Osteocyte (in vitro differentiated cells): Measurements from ENCODE around the gene PLXNC1. TPM values are rescaled to one million over a fixed set of nuclear protein-coding genes. Genes with fewer than 3 reads are reported as not detected.

Experiments
- DNase-seq: peaks from one replicate; pipeline ENCODE4 v3.0.0; 2021; ENCODE audit warnings: mixed read lengths; ENCODE audit not compliant: unreplicated experiment; ENCODE audit errors: extremely low spot score
- H3K27ac Mint-ChIP-seq: one replicate; pipeline ENCODE4 v1.8.0; 2021; ENCODE audit warnings: mild to moderate bottlenecking, mixed read lengths; ENCODE audit not compliant: unreplicated experiment
- H3K27me3 Mint-ChIP-seq: one replicate; pipeline ENCODE4 v1.8.0; 2021; ENCODE audit warnings: mixed read lengths; ENCODE audit not compliant: unreplicated experiment
- H3K36me3 Mint-ChIP-seq: one replicate; pipeline ENCODE4 v1.8.0; 2021; ENCODE audit warnings: mixed read lengths; ENCODE audit not compliant: unreplicated experiment
- H3K4me1 Mint-ChIP-seq: one replicate; pipeline ENCODE4 v1.8.0; 2021; ENCODE audit warnings: mixed read lengths; ENCODE audit not compliant: unreplicated experiment
- H3K4me3 Mint-ChIP-seq: one replicate; pipeline ENCODE4 v1.8.0; 2021; ENCODE audit warnings: mild to moderate bottlenecking, moderate library complexity, mixed read lengths; ENCODE audit not compliant: unreplicated experiment
- H3K9me3 Mint-ChIP-seq: one replicate; pipeline ENCODE4 v1.8.0; 2021; ENCODE audit warnings: mixed read lengths; ENCODE audit not compliant: unreplicated experiment
- CTCF ChIP-seq: fragments of 200-600 bp; sonication (generic); IDR thresholded peaks from 2 replicates; pipeline ENCODE4 v1.5.0; 2021; ENCODE audit warnings: antibody characterized with exemption, mild to moderate bottlenecking, moderate library complexity
- total RNA-seq: library from RNA; stranded (reverse); gene quantifications from 2 replicates; pipeline ENCODE4 v1.2.1, GENCODE V29; 2021

The PLXNC1 gene
- total RNA-seq, 1 donor from 2014 or later: 0.32 TPM

DNA sequence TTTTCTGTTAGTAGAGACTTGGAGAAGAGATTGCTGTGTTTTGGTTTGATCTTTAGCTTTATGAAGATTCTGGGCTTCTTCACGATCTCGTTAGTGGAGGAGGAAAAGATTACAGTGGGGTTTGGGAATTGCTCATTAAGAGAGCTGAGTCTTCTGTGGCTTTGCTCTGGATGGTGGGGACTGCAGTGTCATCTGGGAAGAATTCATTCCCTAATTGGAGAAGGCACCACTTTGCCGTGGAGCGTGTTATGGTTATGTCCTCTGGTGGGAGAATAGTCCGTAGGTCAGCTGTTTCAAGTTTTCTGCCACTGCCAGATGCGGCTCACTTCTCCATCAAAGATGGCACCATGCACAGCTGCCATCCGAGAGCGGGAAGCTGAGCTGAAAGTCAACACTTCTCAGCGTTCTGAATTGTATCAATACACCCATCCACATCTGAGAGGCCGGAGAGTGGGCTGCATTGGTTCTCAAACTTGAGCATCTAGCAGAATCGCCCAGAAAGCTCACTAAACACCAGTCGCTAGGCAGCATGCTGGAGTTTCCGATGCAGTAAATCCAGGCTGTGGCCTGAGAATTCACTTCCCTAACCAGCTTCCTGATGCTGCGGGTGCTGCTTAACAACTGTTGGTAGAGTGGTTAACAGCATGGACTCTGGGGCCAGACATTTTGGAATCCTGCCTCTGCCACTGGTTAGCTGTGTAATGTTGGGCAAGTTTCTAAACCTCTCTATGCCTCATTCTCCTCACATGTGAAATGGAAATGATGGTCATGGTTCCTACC, 117.8 kb downstream of the PLXNC1 start:
- no peak for TF ChIP-seq CTCF
- Mint-ChIP-seq H3K4me3 (no peak overlapping the region), H3K9me3 (no peaks in the 10 kb centered on the region), H3K27me3 (peaks cover 14% of the 10 kb centered on the region), H3K4me1 (peaks cover 36% of the 10 kb centered on the region), H3K36me3 (no peaks in the 10 kb centered on the region), H3K27ac (no peak overlapping the region)
- DNase-seq: no peak

DNA sequence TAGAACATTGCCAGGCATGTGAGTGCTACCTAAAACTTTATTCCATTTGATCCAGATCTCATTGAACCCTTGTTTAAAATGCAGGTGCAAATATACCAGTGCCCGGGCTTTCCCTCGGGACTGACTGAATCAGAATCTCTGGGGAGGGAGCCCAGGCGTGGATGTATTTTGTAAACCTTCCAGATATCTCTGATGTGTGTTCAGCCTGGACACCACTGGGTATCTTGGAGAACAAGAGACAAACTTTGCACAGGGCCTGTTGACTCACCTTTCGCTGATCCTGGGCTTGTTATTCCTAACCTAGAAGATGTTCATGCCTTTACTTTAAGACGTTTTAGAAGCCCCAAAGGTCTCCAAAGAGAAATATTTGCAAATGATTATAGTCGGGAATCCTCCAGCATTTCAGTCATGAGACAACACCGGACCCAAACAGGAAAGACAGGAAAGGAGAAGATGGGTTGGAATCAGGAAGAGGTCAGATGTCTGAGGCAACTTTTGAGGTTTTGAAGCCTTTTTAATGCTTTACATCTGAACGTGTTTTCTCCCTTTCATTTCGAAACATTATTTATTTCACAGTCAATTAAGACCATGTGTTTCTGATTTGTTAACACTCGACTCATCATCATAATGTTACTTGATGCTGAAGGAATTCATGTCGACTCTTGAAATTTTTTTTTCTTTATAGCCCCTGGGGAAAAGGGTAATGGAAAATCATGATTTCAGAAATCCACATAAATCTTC, 118.6 kb downstream of the PLXNC1 start:
- no peak overlapping the region for H3K4me3 Mint-ChIP-seq
- H3K36me3 Mint-ChIP-seq: no peaks in the 10 kb centered on the region
- no peaks in the 10 kb centered on the region for H3K9me3 Mint-ChIP-seq
- H3K4me1 Mint-ChIP-seq: peaks cover 34% of the 10 kb centered on the region
- H3K27me3 Mint-ChIP-seq: peaks cover 14% of the 10 kb centered on the region
- TF ChIP-seq CTCF: no peak
- no peak for DNase-seq
- H3K27ac Mint-ChIP-seq: peak overlapping the region; percentile 70

DNA sequence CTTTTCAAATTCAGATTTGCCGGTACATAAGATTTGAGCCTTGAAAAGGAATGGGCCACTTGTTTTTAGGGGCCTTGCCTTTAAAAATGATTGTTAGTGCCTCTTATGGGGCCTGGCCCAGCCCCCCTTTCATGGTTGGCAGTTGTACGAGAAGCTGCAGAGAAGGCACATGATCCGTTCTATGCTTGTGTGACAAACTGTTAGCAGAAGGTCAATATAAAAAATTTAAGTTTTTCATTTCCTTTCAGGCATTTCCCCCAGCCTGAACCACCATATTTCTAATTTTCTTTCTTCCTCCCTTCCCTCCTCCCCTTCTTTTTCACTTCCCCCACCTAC, 119.1 kb downstream of the PLXNC1 start:
- no peak for TF ChIP-seq CTCF
- Mint-ChIP-seq H3K4me3 (no peak overlapping the region), H3K27me3 (peaks cover 16% of the 10 kb centered on the region), H3K27ac (peak overlapping the region; percentile 70), H3K4me1 (peaks cover 28% of the 10 kb centered on the region), H3K36me3 (no peaks in the 10 kb centered on the region), H3K9me3 (no peaks in the 10 kb centered on the region)
- no peak for DNase-seq

DNA sequence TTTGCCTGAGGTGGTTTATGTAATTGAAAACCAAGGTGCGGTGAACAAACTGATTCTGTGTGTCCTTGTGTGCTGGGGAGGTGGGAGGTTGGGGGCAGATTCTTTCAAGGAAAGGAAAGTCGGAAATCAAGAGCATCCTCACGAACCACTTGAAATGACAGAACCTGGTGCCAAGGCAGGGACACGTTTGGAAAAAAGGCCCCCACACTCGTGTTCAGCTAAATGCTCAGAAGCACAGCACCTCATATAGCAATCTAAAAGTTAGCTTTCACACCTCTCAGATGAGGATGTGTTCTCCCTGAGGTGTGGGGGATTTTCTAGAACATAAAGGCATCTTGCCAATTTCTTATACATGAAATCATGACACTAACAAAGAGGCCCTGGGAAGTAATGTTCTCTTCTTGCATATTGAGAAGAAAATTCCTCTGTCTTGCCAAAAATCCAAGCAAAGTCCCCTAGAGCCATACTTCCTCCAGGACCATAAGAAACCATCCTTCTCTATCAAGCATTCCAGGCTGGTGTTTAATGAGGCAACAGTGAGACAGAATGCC, 119.6 kb downstream of the PLXNC1 start:
- Mint-ChIP-seq H3K27me3 (peaks cover 16% of the 10 kb centered on the region), H3K36me3 (no peaks in the 10 kb centered on the region), H3K4me3 (no peak overlapping the region), H3K4me1 (peaks cover 25% of the 10 kb centered on the region), H3K27ac (peak overlapping the region; percentile 70), H3K9me3 (no peaks in the 10 kb centered on the region)
- DNase-seq: no peak
- TF ChIP-seq CTCF: no peak

DNA sequence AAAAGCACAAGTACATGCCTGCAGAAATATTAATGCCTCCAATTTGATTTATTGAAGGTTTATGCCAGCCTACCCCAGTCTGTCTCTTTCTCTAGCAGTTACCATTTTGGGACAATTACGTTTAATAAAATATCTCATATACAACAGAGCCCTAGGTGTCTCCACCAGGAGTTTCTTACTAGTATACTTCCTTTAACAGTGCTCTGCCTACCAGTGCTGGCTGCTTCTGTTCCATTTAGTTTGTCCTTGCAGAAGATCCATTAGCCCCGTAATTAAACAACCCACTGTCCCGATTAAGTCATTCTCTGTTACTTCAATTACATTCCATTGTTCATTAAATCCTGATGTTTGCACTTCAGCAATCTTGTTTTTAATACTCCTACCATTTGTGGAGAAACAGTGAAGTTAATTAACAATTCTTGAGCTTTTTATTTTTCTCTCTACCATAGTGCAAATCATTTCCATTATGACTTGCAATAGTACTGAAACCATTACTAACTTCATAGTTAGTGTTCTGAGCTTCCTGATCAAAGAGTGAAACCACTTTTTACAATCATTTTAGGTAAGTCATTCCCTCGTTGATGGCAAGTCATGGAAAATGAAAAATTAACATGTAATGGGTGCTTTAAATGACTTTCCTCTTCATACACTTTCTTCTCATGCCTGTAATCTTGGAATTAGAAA, 121.1 kb downstream of the PLXNC1 start:
- peaks cover 16% of the 10 kb centered on the region for H3K4me1 Mint-ChIP-seq

More for the DNA sequence above, 121.1 kb downstream of the PLXNC1 start:
- no peak overlapping the region for H3K27ac Mint-ChIP-seq
- TF ChIP-seq CTCF: no peak
- no peaks in the 10 kb centered on the region for H3K36me3 Mint-ChIP-seq
- no peak for DNase-seq
- no peaks in the 10 kb centered on the region for H3K9me3 Mint-ChIP-seq
- H3K27me3 Mint-ChIP-seq: peaks cover 16% of the 10 kb centered on the region
- no peak overlapping the region for H3K4me3 Mint-ChIP-seq
